Superior temporal gyrus (tissue), 1 donor: Measurements from ENCODE around the gene AKT3.

Experiments used
- DNase-seq: peaks from one replicate; pipeline ENCODE4 v3.0.0-alpha.2; 2016; ENCODE audit errors: extremely low spot score

Gene AKT3

GRCh38 chr1:243508303-243508713 lies 341.7 kb downstream of the AKT3 start:
- no peak for DNase-seq

- DNase-seq, result peak; percentile 81
Measured at GRCh38 chr1:243507672-243508302, 342.3 kb downstream of the AKT3 start.

GRCh38 chr1:243507001-243507671 lies 342.9 kb downstream of the AKT3 start:
- no peak for DNase-seq

- DNase-seq, result no peak
Measured at GRCh38 chr1:243505986-243506689, 343.9 kb downstream of the AKT3 start.

- no peak for DNase-seq
Measured at GRCh38 chr1:243503155-243503554, 346.9 kb downstream of the AKT3 start.

GRCh38 chr1:243501002-243501401 lies 349.0 kb downstream of the AKT3 start:
- DNase-seq, result peak; percentile 75

- no peak for DNase-seq
Measured at GRCh38 chr1:243500512-243500911, 349.5 kb downstream of the AKT3 start.

GRCh38 chr1:243499711-243500110 lies 350.3 kb downstream of the AKT3 start:
- DNase-seq, result no peak

- no peak for DNase-seq
Measured at GRCh38 chr1:243499248-243499647, 350.8 kb downstream of the AKT3 start.

GRCh38 chr1:243497939-243498681 lies 351.9 kb downstream of the AKT3 start:
- DNase-seq, result no peak

- DNase-seq, result no peak
Measured at GRCh38 chr1:243496806-243497205, 353.2 kb downstream of the AKT3 start.

- peak; percentile 79 for DNase-seq
Measured at GRCh38 chr1:243496187-243496646, 353.8 kb downstream of the AKT3 start.

GRCh38 chr1:243495442-243496186 lies 354.4 kb downstream of the AKT3 start:
- no peak for DNase-seq

GRCh38 chr1:243494741-243495431 lies 355.2 kb downstream of the AKT3 start:
- no peak for DNase-seq

GRCh38 chr1:243493156-243494129 lies 356.6 kb downstream of the AKT3 start:
- DNase-seq, result no peak

- no peak for DNase-seq
Measured at GRCh38 chr1:243490748-243491686, 359.0 kb downstream of the AKT3 start.

GRCh38 chr1:243489681-243490546 lies 360.1 kb downstream of the AKT3 start:
- no peak for DNase-seq

GRCh38 chr1:243489158-243489527 lies 360.9 kb downstream of the AKT3 start:
- DNase-seq, result no peak
